Neuron (in vitro differentiated cells): Measurements from ENCODE around the gene UVRAG.
"Not testable (repeated sequence)": the region's sequence is repeated elsewhere in the genome, so short reads cannot be mapped to it uniquely, and the experiment has no call there.

Experiments
- H2AFZ ChIP-seq: one replicate; pipeline ENCODE4 v1.6.1; 2013; ENCODE audit warnings: low read depth, mild to moderate bottlenecking, inconsistent platforms, low read length, moderate library complexity
- H3K27me3 ChIP-seq: one replicate; pipeline ENCODE4 v1.6.1; 2013; ENCODE audit warnings: low read length; ENCODE audit not compliant: insufficient read depth
- H3K36me3 ChIP-seq: one replicate; pipeline ENCODE4 v1.6.1; 2013; ENCODE audit warnings: low read length; ENCODE audit not compliant: insufficient read depth
- H3K4me1 ChIP-seq: one replicate; pipeline ENCODE4 v1.6.1; 2013; ENCODE audit warnings: low read length; ENCODE audit not compliant: insufficient read depth
- H3K4me3 ChIP-seq: 2 replicates; pipeline ENCODE4 v1.5.1; 2013; ENCODE audit warnings: mild to moderate bottlenecking, low read length, moderate library complexity
- H3K9me3 ChIP-seq: one replicate; pipeline ENCODE4 v1.6.1; 2013; ENCODE audit warnings: low read length

UVRAG gene

GRCh38 chr11:76035020-76035419 lies 220.0 kb downstream of the UVRAG start:
- Histone ChIP-seq H3K4me3 (no peak overlapping the region), H3K27me3 (no peaks in the 10 kb centered on the region), H2AFZ (no peak overlapping the region), H3K9me3 (peaks cover 3% of the 10 kb centered on the region), H3K4me1 (no peaks in the 10 kb centered on the region), H3K36me3 (peaks cover 3% of the 10 kb centered on the region)

GRCh38 chr11:76038608-76039007 lies 223.6 kb downstream of the UVRAG start:
- Histone ChIP-seq H3K4me3 (no peak overlapping the region), H3K9me3 (peaks cover 3% of the 10 kb centered on the region), H3K27me3 (no peaks in the 10 kb centered on the region), H3K4me1 (no peaks in the 10 kb centered on the region), H3K36me3 (peaks cover 3% of the 10 kb centered on the region), H2AFZ (no peak overlapping the region)

GRCh38 chr11:76041208-76041607 lies 226.2 kb downstream of the UVRAG start:
- H3K27me3 ChIP-seq = no peaks in the 10 kb centered on the region
- peaks cover 3% of the 10 kb centered on the region for H3K9me3 ChIP-seq
- H3K4me3 ChIP-seq = no peak overlapping the region
- H2AFZ ChIP-seq = no peak overlapping the region
- H3K36me3 ChIP-seq = peaks cover 3% of the 10 kb centered on the region
- no peaks in the 10 kb centered on the region for H3K4me1 ChIP-seq

GRCh38 chr11:76044750-76045320 lies 229.8 kb downstream of the UVRAG start:
- Histone ChIP-seq H3K27me3 (no peaks in the 10 kb centered on the region), H3K4me1 (no peaks in the 10 kb centered on the region), H3K4me3 (no peak overlapping the region), H3K36me3 (no peaks in the 10 kb centered on the region), H3K9me3 (peaks cover 7% of the 10 kb centered on the region), H2AFZ (no peak overlapping the region)

- Histone ChIP-seq H3K27me3 (no peaks in the 10 kb centered on the region), H3K9me3 (peaks cover 7% of the 10 kb centered on the region), H3K4me1 (no peaks in the 10 kb centered on the region), H3K4me3 (no peak overlapping the region), H2AFZ (no peak overlapping the region), H3K36me3 (peaks cover 3% of the 10 kb centered on the region)
Measured at GRCh38 chr11:76047231-76047630, 232.2 kb downstream of the UVRAG start.

GRCh38 chr11:76047766-76048165 lies 232.8 kb downstream of the UVRAG start:
- peaks cover 7% of the 10 kb centered on the region for H3K9me3 ChIP-seq
- H3K4me1 ChIP-seq = no peaks in the 10 kb centered on the region
- no peaks in the 10 kb centered on the region for H3K27me3 ChIP-seq
- no peak overlapping the region for H3K4me3 ChIP-seq
- peaks cover 3% of the 10 kb centered on the region for H3K36me3 ChIP-seq
- H2AFZ ChIP-seq = no peak overlapping the region

GRCh38 chr11:76048763-76049162 lies 233.8 kb downstream of the UVRAG start:
- no peak overlapping the region for H2AFZ ChIP-seq
- no peaks in the 10 kb centered on the region for H3K4me1 ChIP-seq

GRCh38 chr11:76049511-76049910 lies 234.5 kb downstream of the UVRAG start:
- H3K27me3 ChIP-seq = no peaks in the 10 kb centered on the region
- no peaks in the 10 kb centered on the region for H3K4me1 ChIP-seq
- H3K4me3 ChIP-seq = no peak overlapping the region
- no peak overlapping the region for H2AFZ ChIP-seq
- peaks cover 3% of the 10 kb centered on the region for H3K36me3 ChIP-seq
- peaks cover 7% of the 10 kb centered on the region for H3K9me3 ChIP-seq

More at GRCh38 chr11:76048763-76049162, 233.8 kb downstream of the UVRAG start:
- no peaks in the 10 kb centered on the region for H3K27me3 ChIP-seq
- peaks cover 3% of the 10 kb centered on the region for H3K36me3 ChIP-seq
- no peak overlapping the region for H3K4me3 ChIP-seq
- peaks cover 7% of the 10 kb centered on the region for H3K9me3 ChIP-seq

- H3K36me3 ChIP-seq = peaks cover 3% of the 10 kb centered on the region
- H3K27me3 ChIP-seq = no peaks in the 10 kb centered on the region
- no peak overlapping the region for H2AFZ ChIP-seq
- H3K9me3 ChIP-seq = peaks cover 7% of the 10 kb centered on the region
- no peaks in the 10 kb centered on the region for H3K4me1 ChIP-seq
- H3K4me3 ChIP-seq = no peak overlapping the region
Measured at GRCh38 chr11:76051937-76052336, 236.9 kb downstream of the UVRAG start.

GRCh38 chr11:76054330-76054729 lies 239.3 kb downstream of the UVRAG start:
- H3K27me3 ChIP-seq = no peaks in the 10 kb centered on the region
- H3K4me3 ChIP-seq = no peak overlapping the region
- H3K36me3 ChIP-seq = peaks cover 3% of the 10 kb centered on the region
- no peak overlapping the region for H2AFZ ChIP-seq
- H3K4me1 ChIP-seq = no peaks in the 10 kb centered on the region
- no peaks in the 10 kb centered on the region for H3K9me3 ChIP-seq

GRCh38 chr11:76056876-76057275 lies 241.9 kb downstream of the UVRAG start:
- Histone ChIP-seq H3K36me3 (peaks cover 4% of the 10 kb centered on the region), H3K27me3 (no peaks in the 10 kb centered on the region), H3K4me3 (no peak overlapping the region), H2AFZ (no peak overlapping the region), H3K9me3 (no peaks in the 10 kb centered on the region), H3K4me1 (no peaks in the 10 kb centered on the region)

- not testable (repeated sequence) for H2AFZ ChIP-seq, H3K4me3 ChIP-seq, H3K9me3 ChIP-seq, H3K36me3 ChIP-seq, H3K27me3 ChIP-seq, H3K4me1 ChIP-seq
Measured at GRCh38 chr11:76060475-76061036, 245.5 kb downstream of the UVRAG start.

GRCh38 chr11:76062733-76063132 lies 247.7 kb downstream of the UVRAG start:
- H2AFZ ChIP-seq = no peak overlapping the region
- no peaks in the 10 kb centered on the region for H3K27me3 ChIP-seq
- H3K4me3 ChIP-seq = no peak overlapping the region
- H3K4me1 ChIP-seq = no peaks in the 10 kb centered on the region
- H3K9me3 ChIP-seq = no peaks in the 10 kb centered on the region
- peaks cover 26% of the 10 kb centered on the region for H3K36me3 ChIP-seq

- Histone ChIP-seq H3K4me3 (no peak overlapping the region), H3K27me3 (no peaks in the 10 kb centered on the region), H2AFZ (no peak overlapping the region), H3K36me3 (peaks cover 34% of the 10 kb centered on the region), H3K9me3 (no peaks in the 10 kb centered on the region), H3K4me1 (no peaks in the 10 kb centered on the region)
Measured at GRCh38 chr11:76064192-76064591, 249.2 kb downstream of the UVRAG start.
